Trophoblast cell (in vitro differentiated cells and primary cell): ENCODE data around the gene AGBL4.

Source experiments
- DNase-seq, 2 donors: peaks; one replicate each; pipeline ENCODE4 v3.0.0-alpha.2; 2016
- H2AFZ ChIP-seq: 2 replicates; pipeline ENCODE4 v1.6.1; 2013; ENCODE audit warnings: low read length, moderate library complexity, mild to moderate bottlenecking; ENCODE audit not compliant: insufficient read depth, poor library complexity
- H2AK5ac ChIP-seq: 2 replicates; pipeline ENCODE4 v1.6.1; 2013; ENCODE audit warnings: mild to moderate bottlenecking, low read length
- H2BK120ac ChIP-seq: 2 replicates; pipeline ENCODE4 v1.6.1; 2013; ENCODE audit warnings: low read length, mild to moderate bottlenecking, moderate library complexity; ENCODE audit not compliant: insufficient read depth, poor library complexity
- H2BK12ac ChIP-seq: 2 replicates; pipeline ENCODE4 v1.6.1; 2013; ENCODE audit warnings: mild to moderate bottlenecking, low read length, moderate library complexity
- H2BK5ac ChIP-seq: 2 replicates; pipeline ENCODE4 v1.6.1; 2013; ENCODE audit warnings: low read length, low read depth, moderate library complexity, mild to moderate bottlenecking; ENCODE audit not compliant: poor library complexity
- H3K14ac ChIP-seq: 2 replicates; pipeline ENCODE4 v1.6.1; 2013; ENCODE audit warnings: mild to moderate bottlenecking, low read length
- H3K18ac ChIP-seq: 2 replicates; pipeline ENCODE4 v1.6.1; 2013; ENCODE audit warnings: mild to moderate bottlenecking, low read length
- H3K23ac ChIP-seq: 2 replicates; pipeline ENCODE4 v1.6.1; 2013; ENCODE audit warnings: low read length
- H3K27ac ChIP-seq: 2 replicates; pipeline ENCODE4 v1.5.1; 2013; ENCODE audit warnings: low read depth, mild to moderate bottlenecking, inconsistent platforms, low read length, moderate library complexity
- H3K27me3 ChIP-seq: 2 replicates; pipeline ENCODE4 v1.6.1; 2013; ENCODE audit warnings: inconsistent platforms, mild to moderate bottlenecking, low read length, moderate library complexity; ENCODE audit not compliant: insufficient read depth
- H3K36me3 ChIP-seq, 2 experiments: 1 replicate in 1 of 2; 2 replicates in 1 of 2; pipeline ENCODE4 v1.6.1; 2013; ENCODE audit warnings: low read length in 2 of 2, mild to moderate bottlenecking in 2 of 2, moderate library complexity in 1 of 2; ENCODE audit not compliant: insufficient read depth in 2 of 2, control insufficient read depth in 1 of 2
- H3K4ac ChIP-seq: 2 replicates; pipeline ENCODE4 v1.6.1; 2013; ENCODE audit warnings: low read depth, mild to moderate bottlenecking, low read length, moderate library complexity
- H3K4me1 ChIP-seq, 2 experiments: 1 replicate in 1 of 2; 2 replicates in 1 of 2; pipeline ENCODE4 v1.6.1; 2013; ENCODE audit warnings: low read length in 2 of 2, mild to moderate bottlenecking in 2 of 2, moderate library complexity in 1 of 2; ENCODE audit not compliant: insufficient read depth in 2 of 2, control insufficient read depth in 1 of 2
- H3K4me2 ChIP-seq: 2 replicates; pipeline ENCODE4 v1.6.1; 2013; ENCODE audit warnings: inconsistent platforms, mild to moderate bottlenecking, low read length, moderate library complexity
- H3K4me3 ChIP-seq: 2 replicates; pipeline ENCODE4 v1.5.1; 2013; ENCODE audit warnings: mild to moderate bottlenecking, low read depth, low read length, inconsistent platforms
- H3K79me1 ChIP-seq: one replicate; pipeline ENCODE4 v1.6.1; 2013; ENCODE audit warnings: low read length
- H3K79me2 ChIP-seq: 2 replicates; pipeline ENCODE4 v1.6.1; 2013; ENCODE audit warnings: low read length, mild to moderate bottlenecking; ENCODE audit not compliant: control insufficient read depth, insufficient read depth, poor library complexity
- H3K9ac ChIP-seq: 2 replicates; pipeline ENCODE4 v1.6.1; 2013; ENCODE audit warnings: mild to moderate bottlenecking, low read length
- H3K9me3 ChIP-seq: 2 replicates; pipeline ENCODE4 v1.6.1; 2013; ENCODE audit warnings: low read depth, mild to moderate bottlenecking, control low read depth, inconsistent platforms, low read length; ENCODE audit not compliant: insufficient read depth
- H4K12ac ChIP-seq: 2 replicates; pipeline ENCODE4 v1.6.1; 2013; ENCODE audit warnings: low read depth, mild to moderate bottlenecking, low read length, moderate library complexity
- H4K8ac ChIP-seq: 2 replicates; pipeline ENCODE4 v1.6.1; 2013; ENCODE audit warnings: low read depth, mild to moderate bottlenecking, low read length, moderate library complexity
- H4K91ac ChIP-seq: one replicate; pipeline ENCODE4 v1.6.1; 2013; ENCODE audit warnings: low read depth, mild to moderate bottlenecking, low read length, moderate library complexity
- WGBS: extraction: QIAGEN DNeasy Blood & Tissue Kit; methylation state at CpG from one replicate; pipeline ENCODE4 v1.1.7; 2013; ENCODE audit warnings: missing lambda C conversion rate; ENCODE audit not compliant: insufficient read length, insufficient coverage; ENCODE audit errors: extremely low coverage; 5-methylcytosine and 5-hydroxymethylcytosine counted together

Gene AGBL4

GRCh38 chr1:49199564-49199963 is 824.2 kb downstream of the AGBL4 start:
- H3K23ac ChIP-seq: no peak overlapping the region

GRCh38 chr1:49197081-49197480 is 826.7 kb downstream of the AGBL4 start:
- H4K12ac ChIP-seq: no peak overlapping the region
- H3K79me1 ChIP-seq: no peaks in the 10 kb centered on the region
- peaks cover 15% of the 10 kb centered on the region for H3K9me3 ChIP-seq
- no peak overlapping the region for H3K4ac ChIP-seq
- H3K18ac ChIP-seq: no peak overlapping the region
- no peak overlapping the region for H3K14ac ChIP-seq
- H2BK120ac ChIP-seq: no peak overlapping the region
- H3K4me3 ChIP-seq: no peak overlapping the region
- no peak overlapping the region for H4K8ac ChIP-seq
- H2BK5ac ChIP-seq: no peak overlapping the region
- no peaks in the 10 kb centered on the region for H3K79me2 ChIP-seq
- no peaks in the 10 kb centered on the region for H3K36me3 ChIP-seq
- DNase-seq: no peak
- no peak overlapping the region for H3K23ac ChIP-seq
- no peaks in the 10 kb centered on the region for H3K27me3 ChIP-seq
- H3K4me2 ChIP-seq: no peak overlapping the region
- no peak overlapping the region for H4K91ac ChIP-seq
- H3K9ac ChIP-seq: no peak overlapping the region
- H2BK12ac ChIP-seq: no peak overlapping the region
- no CpG with 5 or more reads among the region's 2 CpGs for WGBS
- H3K4me1 ChIP-seq: no peaks in the 10 kb centered on the region
- no peak overlapping the region for H2AFZ ChIP-seq
- H3K27ac ChIP-seq: no peak overlapping the region
- H2AK5ac ChIP-seq: no peak overlapping the region

More at GRCh38 chr1:49199564-49199963, 824.2 kb downstream of the AGBL4 start:
- no peak overlapping the region for H3K4me2 ChIP-seq
- no peak overlapping the region for H3K9ac ChIP-seq
- peaks cover 17% of the 10 kb centered on the region for H3K9me3 ChIP-seq
- H2AFZ ChIP-seq: no peak overlapping the region
- H4K8ac ChIP-seq: no peak overlapping the region
- no peak overlapping the region for H3K14ac ChIP-seq
- H3K4me3 ChIP-seq: no peak overlapping the region
- DNase-seq: no peak
- H3K27ac ChIP-seq: no peak overlapping the region
- no peaks in the 10 kb centered on the region for H3K79me1 ChIP-seq
- H4K91ac ChIP-seq: no peak overlapping the region
- no peak overlapping the region for H2BK120ac ChIP-seq
- no peak overlapping the region for H2AK5ac ChIP-seq
- H2BK12ac ChIP-seq: no peak overlapping the region
- no peak overlapping the region for H3K18ac ChIP-seq
- H3K4ac ChIP-seq: no peak overlapping the region
- no peaks in the 10 kb centered on the region for H3K36me3 ChIP-seq
- no peaks in the 10 kb centered on the region for H3K4me1 ChIP-seq
- H2BK5ac ChIP-seq: no peak overlapping the region
- no peaks in the 10 kb centered on the region for H3K79me2 ChIP-seq
- H3K27me3 ChIP-seq: no peaks in the 10 kb centered on the region
- H4K12ac ChIP-seq: no peak overlapping the region

GRCh38 chr1:49190138-49190537 is 833.6 kb downstream of the AGBL4 start:
- no peak overlapping the region for H3K18ac ChIP-seq
- H2BK120ac ChIP-seq: no peak overlapping the region
- no peaks in the 10 kb centered on the region for H3K4me1 ChIP-seq
- H2AFZ ChIP-seq: no peak overlapping the region
- H2BK5ac ChIP-seq: no peak overlapping the region
- H4K8ac ChIP-seq: no peak overlapping the region
- no peak overlapping the region for H3K4me2 ChIP-seq
- H2AK5ac ChIP-seq: no peak overlapping the region
- H3K79me2 ChIP-seq: no peaks in the 10 kb centered on the region
- no peak overlapping the region for H3K27ac ChIP-seq
- no peak overlapping the region for H3K14ac ChIP-seq
- H3K79me1 ChIP-seq: no peaks in the 10 kb centered on the region
- H3K23ac ChIP-seq: no peak overlapping the region
- no peak overlapping the region for H3K4me3 ChIP-seq
- H3K9ac ChIP-seq: no peak overlapping the region
- no peak for DNase-seq
- no CpG with 5 or more reads among the region's 1 CpG for WGBS
- no peaks in the 10 kb centered on the region for H3K27me3 ChIP-seq
- H2BK12ac ChIP-seq: no peak overlapping the region
- no peak overlapping the region for H4K12ac ChIP-seq
- H3K4ac ChIP-seq: no peak overlapping the region
- H3K9me3 ChIP-seq: peaks cover 3% of the 10 kb centered on the region
- no peaks in the 10 kb centered on the region for H3K36me3 ChIP-seq
- no peak overlapping the region for H4K91ac ChIP-seq

GRCh38 chr1:49187056-49187455 is 836.7 kb downstream of the AGBL4 start:
- Histone ChIP-seq H3K4me3 (no peak overlapping the region), H2AFZ (no peak overlapping the region), H2BK120ac (no peak overlapping the region), H3K79me1 (no peaks in the 10 kb centered on the region), H3K79me2 (no peaks in the 10 kb centered on the region), H4K91ac (no peak overlapping the region), H2BK12ac (no peak overlapping the region), H3K23ac (no peak overlapping the region), H3K4me1 (no peaks in the 10 kb centered on the region), H3K27me3 (no peaks in the 10 kb centered on the region), H3K36me3 (no peaks in the 10 kb centered on the region), H3K9ac (no peak overlapping the region), H4K8ac (no peak overlapping the region), H3K9me3 (peaks cover 3% of the 10 kb centered on the region), H3K18ac (no peak overlapping the region), H4K12ac (no peak overlapping the region), H2AK5ac (no peak overlapping the region), H3K27ac (no peak overlapping the region), H3K4me2 (no peak overlapping the region), H3K14ac (no peak overlapping the region), H2BK5ac (no peak overlapping the region), H3K4ac (no peak overlapping the region)
- no CpG with 5 or more reads among the region's 3 CpGs for WGBS
- DNase-seq: no peak
